Neutrophil (primary cell): ENCODE results near the gene HLA-DMB.

Source experiments
- H3K27ac ChIP-seq: fragments of 200-600 bp; sonication (generic); 2 replicates; pipeline ENCODE4 v1.5.1; 2016; ENCODE audit warnings: mild to moderate bottlenecking, moderate library complexity
- H3K27me3 ChIP-seq: fragments of 200-600 bp; sonication (generic); 2 replicates; pipeline ENCODE4 v1.6.0; 2016; ENCODE audit warnings: mild to moderate bottlenecking
- H3K36me3 ChIP-seq: fragments of 200-600 bp; sonication (generic); 2 replicates; pipeline ENCODE4 v1.5.1; 2017
- H3K4me1 ChIP-seq, 2 experiments: fragments of 200-600 bp in 1 of 2; sonication (generic) in 1 of 2; 1 replicate in 1 of 2; 2 replicates in 1 of 2; pipeline versions ENCODE4 v1.5.1 to v1.6.1; 2013 to 2016; ENCODE audit warnings: low read depth in 1 of 2, low read length in 1 of 2, mild to moderate bottlenecking in 1 of 2, moderate library complexity in 1 of 2; ENCODE audit not compliant: control insufficient read depth in 1 of 2, insufficient read depth in 1 of 2
- H3K4me3 ChIP-seq, 2 experiments: fragments of 200-600 bp in 1 of 2; sonication (generic) in 1 of 2; 1 replicate in 1 of 2; 2 replicates in 1 of 2; pipeline ENCODE4 v1.5.1; 2013 to 2016; ENCODE audit warnings: low read depth in 1 of 2, low read length in 1 of 2, mild to moderate bottlenecking in 1 of 2, moderate library complexity in 1 of 2
- H3K9me3 ChIP-seq: fragments of 200-600 bp; sonication (generic); 2 replicates; pipeline ENCODE4 v1.5.1; 2016
- CTCF ChIP-seq: fragments of 200-600 bp; sonication (generic); IDR thresholded peaks from 2 replicates; pipeline ENCODE4 v1.5.1; 2016; ENCODE audit warnings: antibody characterized with exemption

The HLA-DMB gene

GRCh38 chr6:32973144-32974015 lies 32.6 kb upstream of the HLA-DMB start:
- Histone ChIP-seq H3K4me3 (peak overlapping the region; percentile 96 to 97), H3K4me1 (peaks cover 50 to 67% of the 10 kb centered on the region in 2 experiments), H3K27ac (peak overlapping the region; percentile 100), H3K27me3 (no peaks in the 10 kb centered on the region), H3K9me3 (no peaks in the 10 kb centered on the region), H3K36me3 (peaks cover 48% of the 10 kb centered on the region)
- TF ChIP-seq CTCF, result no peak

GRCh38 chr6:32972353-32973143 lies 31.7 kb upstream of the HLA-DMB start:
- no peaks in the 10 kb centered on the region for H3K9me3 ChIP-seq
- peak overlapping the region; percentile 96 to 97 for H3K4me3 ChIP-seq
- H3K27me3 ChIP-seq, result no peaks in the 10 kb centered on the region
- H3K36me3 ChIP-seq, result peaks cover 40% of the 10 kb centered on the region
- peak; percentile 10 for TF ChIP-seq CTCF
- H3K27ac ChIP-seq, result peak overlapping the region; percentile 100
- peaks cover 53 to 64% of the 10 kb centered on the region in 2 experiments for H3K4me1 ChIP-seq

GRCh38 chr6:32971581-32972352 lies 30.9 kb upstream of the HLA-DMB start:
- H3K27me3 ChIP-seq, result no peaks in the 10 kb centered on the region
- H3K27ac ChIP-seq, result peak overlapping the region; percentile 100
- no peaks in the 10 kb centered on the region for H3K9me3 ChIP-seq
- peaks cover 32% of the 10 kb centered on the region for H3K36me3 ChIP-seq
- H3K4me3 ChIP-seq, result peak overlapping the region; percentile 96 to 97
- H3K4me1 ChIP-seq, result peaks cover 58 to 65% of the 10 kb centered on the region in 2 experiments
- peak; percentile 74 for TF ChIP-seq CTCF

GRCh38 chr6:32971242-32971580 lies 30.4 kb upstream of the HLA-DMB start:
- Histone ChIP-seq H3K36me3 (peaks cover 26% of the 10 kb centered on the region), H3K27me3 (no peaks in the 10 kb centered on the region), H3K4me1 (peaks cover 52 to 63% of the 10 kb centered on the region in 2 experiments), H3K4me3 (peak overlapping the region; percentile 96 to 97), H3K9me3 (no peaks in the 10 kb centered on the region), H3K27ac (peak overlapping the region; percentile 100)
- TF ChIP-seq CTCF, result no peak
